Trophoblast cell (in vitro differentiated cells and primary cell): Measurements from ENCODE around the gene WAC.

Experiments
- DNase-seq, 2 donors: peaks; one replicate each; pipeline ENCODE4 v3.0.0-alpha.2; 2016
- H2AFZ ChIP-seq: 2 replicates; pipeline ENCODE4 v1.6.1; 2013; ENCODE audit warnings: low read length, moderate library complexity, mild to moderate bottlenecking; ENCODE audit not compliant: insufficient read depth, poor library complexity
- H2AK5ac ChIP-seq: 2 replicates; pipeline ENCODE4 v1.6.1; 2013; ENCODE audit warnings: mild to moderate bottlenecking, low read length
- H2BK120ac ChIP-seq: 2 replicates; pipeline ENCODE4 v1.6.1; 2013; ENCODE audit warnings: low read length, mild to moderate bottlenecking, moderate library complexity; ENCODE audit not compliant: insufficient read depth, poor library complexity
- H2BK12ac ChIP-seq: 2 replicates; pipeline ENCODE4 v1.6.1; 2013; ENCODE audit warnings: mild to moderate bottlenecking, low read length, moderate library complexity
- H2BK5ac ChIP-seq: 2 replicates; pipeline ENCODE4 v1.6.1; 2013; ENCODE audit warnings: low read length, low read depth, moderate library complexity, mild to moderate bottlenecking; ENCODE audit not compliant: poor library complexity
- H3K14ac ChIP-seq: 2 replicates; pipeline ENCODE4 v1.6.1; 2013; ENCODE audit warnings: mild to moderate bottlenecking, low read length
- H3K18ac ChIP-seq: 2 replicates; pipeline ENCODE4 v1.6.1; 2013; ENCODE audit warnings: mild to moderate bottlenecking, low read length
- H3K23ac ChIP-seq: 2 replicates; pipeline ENCODE4 v1.6.1; 2013; ENCODE audit warnings: low read length
- H3K27ac ChIP-seq: 2 replicates; pipeline ENCODE4 v1.5.1; 2013; ENCODE audit warnings: low read depth, mild to moderate bottlenecking, inconsistent platforms, low read length, moderate library complexity
- H3K27me3 ChIP-seq: 2 replicates; pipeline ENCODE4 v1.6.1; 2013; ENCODE audit warnings: inconsistent platforms, mild to moderate bottlenecking, low read length, moderate library complexity; ENCODE audit not compliant: insufficient read depth
- H3K36me3 ChIP-seq, 2 experiments: 1 replicate in 1 of 2; 2 replicates in 1 of 2; pipeline ENCODE4 v1.6.1; 2013; ENCODE audit warnings: low read length in 2 of 2, mild to moderate bottlenecking in 2 of 2, moderate library complexity in 1 of 2; ENCODE audit not compliant: insufficient read depth in 2 of 2, control insufficient read depth in 1 of 2
- H3K4ac ChIP-seq: 2 replicates; pipeline ENCODE4 v1.6.1; 2013; ENCODE audit warnings: low read depth, mild to moderate bottlenecking, low read length, moderate library complexity
- H3K4me1 ChIP-seq, 2 experiments: 1 replicate in 1 of 2; 2 replicates in 1 of 2; pipeline ENCODE4 v1.6.1; 2013; ENCODE audit warnings: low read length in 2 of 2, mild to moderate bottlenecking in 2 of 2, moderate library complexity in 1 of 2; ENCODE audit not compliant: insufficient read depth in 2 of 2, control insufficient read depth in 1 of 2
- H3K4me2 ChIP-seq: 2 replicates; pipeline ENCODE4 v1.6.1; 2013; ENCODE audit warnings: inconsistent platforms, mild to moderate bottlenecking, low read length, moderate library complexity
- H3K4me3 ChIP-seq: 2 replicates; pipeline ENCODE4 v1.5.1; 2013; ENCODE audit warnings: mild to moderate bottlenecking, low read depth, low read length, inconsistent platforms
- H3K79me1 ChIP-seq: one replicate; pipeline ENCODE4 v1.6.1; 2013; ENCODE audit warnings: low read length
- H3K79me2 ChIP-seq: 2 replicates; pipeline ENCODE4 v1.6.1; 2013; ENCODE audit warnings: low read length, mild to moderate bottlenecking; ENCODE audit not compliant: control insufficient read depth, insufficient read depth, poor library complexity
- H3K9ac ChIP-seq: 2 replicates; pipeline ENCODE4 v1.6.1; 2013; ENCODE audit warnings: mild to moderate bottlenecking, low read length
- H3K9me3 ChIP-seq: 2 replicates; pipeline ENCODE4 v1.6.1; 2013; ENCODE audit warnings: low read depth, mild to moderate bottlenecking, control low read depth, inconsistent platforms, low read length; ENCODE audit not compliant: insufficient read depth
- H4K12ac ChIP-seq: 2 replicates; pipeline ENCODE4 v1.6.1; 2013; ENCODE audit warnings: low read depth, mild to moderate bottlenecking, low read length, moderate library complexity
- H4K8ac ChIP-seq: 2 replicates; pipeline ENCODE4 v1.6.1; 2013; ENCODE audit warnings: low read depth, mild to moderate bottlenecking, low read length, moderate library complexity
- H4K91ac ChIP-seq: one replicate; pipeline ENCODE4 v1.6.1; 2013; ENCODE audit warnings: low read depth, mild to moderate bottlenecking, low read length, moderate library complexity
- WGBS: extraction: QIAGEN DNeasy Blood & Tissue Kit; methylation state at CpG from one replicate; pipeline ENCODE4 v1.1.7; 2013; ENCODE audit warnings: missing lambda C conversion rate; ENCODE audit not compliant: insufficient read length, insufficient coverage; ENCODE audit errors: extremely low coverage; 5-methylcytosine and 5-hydroxymethylcytosine counted together

The WAC gene

DNA sequence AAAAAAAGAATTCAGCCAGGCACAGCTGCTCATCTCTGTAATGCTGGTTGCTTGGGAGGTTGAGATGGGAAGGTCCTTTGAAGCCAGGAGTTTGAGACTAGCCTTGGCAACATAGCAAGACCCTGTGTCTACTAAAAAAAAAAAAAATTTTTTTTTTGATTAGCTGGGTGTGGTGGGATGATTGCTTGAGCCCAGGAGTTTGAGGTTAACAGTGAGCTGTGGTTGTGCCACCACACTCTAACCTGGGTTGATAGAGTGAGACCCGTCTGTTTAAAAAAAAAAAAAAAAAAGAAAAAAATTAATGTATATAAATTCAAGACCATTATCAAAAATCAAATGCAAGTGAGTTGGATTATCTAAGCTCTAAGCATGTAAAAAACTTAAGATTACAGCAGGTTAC is 5.7 kb downstream of the WAC start:
- Histone ChIP-seq H3K27me3 (no peaks in the 10 kb centered on the region), H2AFZ (no peak overlapping the region), H3K36me3 (peaks cover 15 to 29% of the 10 kb centered on the region in 2 experiments), H3K9me3 (no peaks in the 10 kb centered on the region), H3K4me2 (no peak overlapping the region), H2BK12ac (no peak overlapping the region), H4K8ac (no peak overlapping the region), H3K18ac (no peak overlapping the region), H3K27ac (no peak overlapping the region), H2AK5ac (no peak overlapping the region), H3K14ac (no peak overlapping the region), H4K91ac (no peak overlapping the region), H3K4me1 (no peaks in the 10 kb centered on the region), H3K79me2 (peaks cover 13% of the 10 kb centered on the region), H4K12ac (no peak overlapping the region), H3K4ac (peak overlapping the region; percentile 62), H3K79me1 (peaks cover 5% of the 10 kb centered on the region), H2BK120ac (no peak overlapping the region), H3K4me3 (no peak overlapping the region), H2BK5ac (no peak overlapping the region), H3K9ac (no peak overlapping the region), H3K23ac (no peak overlapping the region)
- no CpG with 5 or more reads among the region's 1 CpG for WGBS
- DNase-seq = no peak

GRCh38 chr10:28540145-28540544 is 7.2 kb downstream of the WAC start:
- Histone ChIP-seq H3K4me1 (no peaks in the 10 kb centered on the region), H4K91ac (no peak overlapping the region), H2AFZ (no peak overlapping the region), H3K4me3 (no peak overlapping the region), H3K14ac (no peak overlapping the region), H2AK5ac (no peak overlapping the region), H3K4ac (no peak overlapping the region), H2BK5ac (no peak overlapping the region), H3K36me3 (peaks cover 20 to 36% of the 10 kb centered on the region in 2 experiments), H3K9ac (no peak overlapping the region), H3K9me3 (no peaks in the 10 kb centered on the region), H3K27ac (no peak overlapping the region), H3K18ac (no peak overlapping the region), H2BK12ac (no peak overlapping the region), H3K23ac (no peak overlapping the region), H3K79me2 (peaks cover 13% of the 10 kb centered on the region), H3K27me3 (no peaks in the 10 kb centered on the region), H4K8ac (no peak overlapping the region), H4K12ac (no peak overlapping the region), H3K4me2 (no peak overlapping the region), H2BK120ac (no peak overlapping the region), H3K79me1 (no peaks in the 10 kb centered on the region)
- no peak for DNase-seq
- WGBS = no CpG with 5 or more reads among the region's 3 CpGs

GRCh38 chr10:28541717-28542365 is 8.9 kb downstream of the WAC start:
- Histone ChIP-seq H4K12ac (no peak overlapping the region), H2AFZ (no peak overlapping the region), H2BK12ac (no peak overlapping the region), H3K4me2 (no peak overlapping the region), H2BK5ac (no peak overlapping the region), H4K91ac (no peak overlapping the region), H3K27ac (no peak overlapping the region), H3K18ac (no peak overlapping the region), H3K9me3 (no peaks in the 10 kb centered on the region), H3K27me3 (no peaks in the 10 kb centered on the region), H3K79me2 (peaks cover 12% of the 10 kb centered on the region), H3K14ac (no peak overlapping the region), H4K8ac (no peak overlapping the region), H3K4me1 (no peaks in the 10 kb centered on the region), H3K36me3 (peaks cover 18 to 33% of the 10 kb centered on the region in 2 experiments), H3K23ac (no peak overlapping the region), H2AK5ac (no peak overlapping the region), H3K4me3 (no peak overlapping the region), H3K9ac (no peak overlapping the region), H3K4ac (peak overlapping the region; percentile 65), H3K79me1 (no peaks in the 10 kb centered on the region), H2BK120ac (no peak overlapping the region)
- DNase-seq = no peak
- WGBS = no CpG with 5 or more reads among the region's 3 CpGs

DNA sequence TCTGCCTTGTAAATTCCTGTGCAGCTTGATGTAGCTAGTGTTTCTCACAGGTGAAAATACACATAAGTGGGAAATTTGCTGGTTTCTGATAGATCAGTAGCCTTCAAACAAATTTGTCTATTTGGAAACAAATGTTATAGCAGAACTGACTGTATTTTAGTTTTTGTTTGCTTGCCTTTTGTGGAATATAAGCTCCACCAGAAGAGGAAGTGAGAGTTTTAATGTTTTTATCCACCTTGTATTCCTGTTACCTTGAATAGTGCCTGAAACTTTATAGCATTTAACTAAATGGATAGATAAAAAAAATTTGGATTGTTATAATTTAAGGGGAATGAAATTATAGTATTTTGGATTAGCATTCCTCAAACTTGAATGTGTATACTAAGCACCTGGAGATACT is 9.8 kb downstream of the WAC start:
- H2BK5ac ChIP-seq = no peak overlapping the region
- H3K27me3 ChIP-seq = no peaks in the 10 kb centered on the region
- H3K9me3 ChIP-seq = no peaks in the 10 kb centered on the region
- DNase-seq = no peak
- H4K8ac ChIP-seq = no peak overlapping the region
- no peak overlapping the region for H3K4ac ChIP-seq
- no peak overlapping the region for H3K4me2 ChIP-seq
- no peak overlapping the region for H3K4me3 ChIP-seq
- H3K18ac ChIP-seq = no peak overlapping the region
- H3K4me1 ChIP-seq = no peaks in the 10 kb centered on the region
- no peak overlapping the region for H4K91ac ChIP-seq
- no peak overlapping the region for H2AK5ac ChIP-seq
- no peak overlapping the region for H3K14ac ChIP-seq
- H2AFZ ChIP-seq = no peak overlapping the region
- no peak overlapping the region for H3K27ac ChIP-seq
- H2BK12ac ChIP-seq = no peak overlapping the region
- H3K79me1 ChIP-seq = no peaks in the 10 kb centered on the region
- no peak overlapping the region for H2BK120ac ChIP-seq
- H3K9ac ChIP-seq = no peak overlapping the region
- peaks cover 18 to 30% of the 10 kb centered on the region in 2 experiments for H3K36me3 ChIP-seq
- H3K79me2 ChIP-seq = peaks cover 12% of the 10 kb centered on the region
- no peak overlapping the region for H3K23ac ChIP-seq
- no peak overlapping the region for H4K12ac ChIP-seq
